Stimulated activated CD4-positive, alpha-beta T cell treated with anti-CD3 and anti-CD28 coated beads, Interleukin-2, amount 100 ng/mL, for 48 hours (primary cell): ENCODE measurements around the gene SMYD3.

ENCODE experiments used
- DNase-seq, 2 donors: peaks; one replicate each; pipeline ENCODE4 v3.0.0-alpha.2; 2020

SMYD3 gene

GRCh38 chr1:246302251-246302625, 204.8 kb downstream of the SMYD3 start:
- no peak for DNase-seq

- DNase-seq: no peak
Observed at GRCh38 chr1:246301553-246302250, 205.4 kb downstream of the SMYD3 start.

GRCh38 chr1:246300626-246301549, 206.2 kb downstream of the SMYD3 start:
- no peak for DNase-seq

GRCh38 chr1:246297279-246298265, 209.5 kb downstream of the SMYD3 start:
- DNase-seq: no peak

- DNase-seq: no peak
Observed at GRCh38 chr1:246295968-246296367, 211.1 kb downstream of the SMYD3 start.

GRCh38 chr1:246295340-246295739, 211.7 kb downstream of the SMYD3 start:
- DNase-seq: no peak

GRCh38 chr1:246294263-246294662, 212.8 kb downstream of the SMYD3 start:
- DNase-seq: no peak

- DNase-seq: no peak
Observed at GRCh38 chr1:246293366-246294121, 213.5 kb downstream of the SMYD3 start.

GRCh38 chr1:246292571-246292970, 214.5 kb downstream of the SMYD3 start:
- DNase-seq: no peak

- DNase-seq: no peak
Observed at GRCh38 chr1:246291127-246291526, 216.0 kb downstream of the SMYD3 start.

- DNase-seq: no peak
Observed at GRCh38 chr1:246283771-246284410, 223.2 kb downstream of the SMYD3 start.

GRCh38 chr1:246281639-246282038, 225.4 kb downstream of the SMYD3 start:
- no peak for DNase-seq

- DNase-seq: no peak
Observed at GRCh38 chr1:246281195-246281594, 225.9 kb downstream of the SMYD3 start.

- DNase-seq: no peak
Observed at GRCh38 chr1:246280551-246280950, 226.5 kb downstream of the SMYD3 start.

- no peak for DNase-seq
Observed at GRCh38 chr1:246279402-246279801, 227.7 kb downstream of the SMYD3 start.

GRCh38 chr1:246278371-246278770, 228.7 kb downstream of the SMYD3 start:
- no peak for DNase-seq

GRCh38 chr1:246275036-246275435, 232.0 kb downstream of the SMYD3 start:
- no peak for DNase-seq

GRCh38 chr1:246274186-246274585, 232.9 kb downstream of the SMYD3 start:
- no peak for DNase-seq

GRCh38 chr1:246271516-246271915, 235.6 kb downstream of the SMYD3 start:
- no peak for DNase-seq

- DNase-seq: no peak
Observed at GRCh38 chr1:246270236-246270635, 236.8 kb downstream of the SMYD3 start.

GRCh38 chr1:246269466-246269865, 237.6 kb downstream of the SMYD3 start:
- no peak for DNase-seq

GRCh38 chr1:246267896-246268295, 239.2 kb downstream of the SMYD3 start:
- no peak for DNase-seq
